K562 (cell line): ENCODE results near the gene AHCYL1. TPM values are rescaled to one million over a fixed set of nuclear protein-coding genes. Genes with fewer than 3 reads are reported as not detected.
A peak's percentile ranks its signal among the peaks of the same experiment; 100 is the strongest.

Experiments used
- ATF4 ChIP-seq: fragments of 450-650 bp; formaldehyde crosslinking; IDR thresholded peaks from 2 replicates; pipeline ENCODE4 v1.4.0; 2022; ENCODE audit warnings: mild to moderate bottlenecking, moderate library complexity
- BRF2 ChIP-seq: IDR thresholded peaks from 3 replicates; pipeline ENCODE4 v1.6.1; 2011; ENCODE audit warnings: borderline replicate concordance, mild to moderate bottlenecking; ENCODE audit not compliant: insufficient read length, insufficient read depth
- KDM5B ChIP-seq: fragments of 200-600 bp; sonication (generic); IDR thresholded peaks from 2 replicates; pipeline ENCODE4 v1.6.1; 2012; ENCODE audit warnings: low read depth, mild to moderate bottlenecking, moderate library complexity, low read length, control low read depth, inconsistent platforms; ENCODE audit not compliant: insufficient replicate concordance
- KLF10 ChIP-seq: fragments of 250-450 bp; sonication (Bioruptor Pico); IDR thresholded peaks from 2 replicates; pipeline ENCODE4 v1.6.1; 2021; ENCODE audit warnings: matching md5 sums
- POLR2G ChIP-seq: fragments of 200-400 bp; formaldehyde crosslinking; IDR thresholded peaks from 2 replicates; pipeline ENCODE4 v1.6.1; 2017; ENCODE audit warnings: low read depth, mild to moderate bottlenecking, antibody characterized with exemption, low read length, moderate library complexity
- RFX5 ChIP-seq: IDR thresholded peaks from 2 replicates; pipeline ENCODE4 v1.6.1; 2011; ENCODE audit warnings: low read depth, mild to moderate bottlenecking, improper control_type of control experiment, low read length
- SP1 ChIP-seq: sonication (generic); formaldehyde crosslinking; IDR thresholded peaks from 2 replicates; pipeline ENCODE4 v1.8.1; 2022; ENCODE audit warnings: mild to moderate bottlenecking, missing genetic modification reagents
- SRSF1 ChIP-seq: fragments of 200-400 bp; formaldehyde crosslinking; IDR thresholded peaks from 2 replicates; pipeline ENCODE4 v1.6.1; 2017; ENCODE audit warnings: mild to moderate bottlenecking, low read depth, low read length, moderate library complexity
- TBL1XR1 ChIP-seq, 2 experiments: IDR thresholded peaks; 2 replicates each; pipeline ENCODE4 v1.6.1; 2012; ENCODE audit warnings: improper control_type of control experiment in 2 of 2, low read length in 2 of 2, mild to moderate bottlenecking in 1 of 2
- ZNF280A ChIP-seq: fragments of 450-650 bp; IDR thresholded peaks from 2 replicates; pipeline ENCODE4 v1.6.1; 2018; ENCODE audit warnings: mild to moderate bottlenecking, low read depth; ENCODE audit not compliant: partially characterized antibody
- ZNF282 ChIP-seq: sonication (generic); formaldehyde crosslinking; IDR thresholded peaks from 2 replicates; pipeline ENCODE4 v1.8.1; 2023; ENCODE audit warnings: missing genetic modification reagents
- polyA plus RNA-seq, 8 experiments: library from polyadenylated mRNA; depleted of rRNA in 4 of 8; stranded (reverse) in 5 of 8; unstranded in 3 of 8; fragments of >200 nt; fragmentation: Nextera tagmentation in 2 of 8; fragmentation: Illumina TruSeq in 1 of 8; extraction: Ambion mirVana in 2 of 8; extraction: Trizol in 1 of 8; gene quantifications; 2 replicates each; pipeline versions ENCODE4 v1.2.1 to v1.2.3, GENCODE V29; 2011 to 2014; ENCODE audit warnings: inconsistent platforms in 1 of 8, missing spikeins in 1 of 8
- total RNA-seq, 7 experiments: library from RNA; depleted of rRNA in 6 of 7; stranded (reverse); fragments of >200 nt in 6 of 7; fragmentation: Illumina TruSeq in 2 of 7; extraction: Trizol in 2 of 7; gene quantifications; 2 replicates each; pipeline versions ENCODE4 v1.2.1 to v1.2.3, GENCODE V29; 2011 to 2021; ENCODE audit warnings: low replicate concordance in 1 of 7

AHCYL1 gene
- total and polyA plus RNA-seq, 9 of the 15 experiments (the other 6 are each of a cell fraction or from before 2014, with no cell fraction given), result 27.3 to 118 (median 44.5) TPM

- 0 out of 2 replicates have a peak, but pooled peaks have one; percentile 9 for TF ChIP-seq ZNF282
- no peak for TF ChIP-seq SRSF1
- TF ChIP-seq BRF2, result no peak
- no peak for TF ChIP-seq KDM5B
- no peak for TF ChIP-seq TBL1XR1 (IDR thresholded peaks at IDR 0.05; ENCODE audit: low read length in 2 of 2)
- TF ChIP-seq ATF4, result 0 out of 2 replicates have a peak, but pooled peaks have one; percentile 5
- no peak for TF ChIP-seq POLR2G
- no peak for TF ChIP-seq KLF10 (CRISPR knock-in tag)
- no peak for TF ChIP-seq RFX5
- no peak for TF ChIP-seq SP1 (CRISPR knock-in tag)
- no peak for TF ChIP-seq ZNF280A
- TF ChIP-seq, all 486 proteins: peak for 9
Observed at GRCh38 chr1:109985247-109986053, 885 bp downstream of the AHCYL1 start (continued).
